HL-60 (cell line): ENCODE data around the gene MAP3K1.

Experiments used
- DNase-seq, 2 experiments: peaks; one replicate each; pipeline ENCODE4 v3.0.0-alpha.2; 2010 to 2020; ENCODE audit warnings: low read depth in 1 of 2, low spot score in 1 of 2
- H3K27ac ChIP-seq: fragments of 250-450 bp; sonication (Bioruptor Pico); replicated peaks from 2 replicates; pipeline ENCODE4 v1.5.1; 2020; ENCODE audit warnings: mild to moderate bottlenecking, moderate library complexity
- H3K27me3 ChIP-seq: fragments of 250-450 bp; sonication (Bioruptor Pico); 2 replicates; pipeline ENCODE4 v1.5.1; 2021; ENCODE audit warnings: mild to moderate bottlenecking, moderate library complexity; ENCODE audit not compliant: insufficient read depth, poor library complexity, severe bottlenecking
- H3K4me3 ChIP-seq: replicated peaks from 2 replicates; pipeline ENCODE4 v1.5.1; 2011; ENCODE audit warnings: mild to moderate bottlenecking, control low read depth, low read length; ENCODE audit not compliant: insufficient read depth
- GABPA ChIP-seq: IDR thresholded peaks from 2 replicates; pipeline ENCODE4 v1.6.1; 2012; ENCODE audit warnings: low read depth
- POLR2AphosphoS5 ChIP-seq: IDR thresholded peaks from 2 replicates; pipeline ENCODE4 v1.6.1; 2012; ENCODE audit warnings: low read depth
- SPI1 ChIP-seq: IDR thresholded peaks from 2 replicates; pipeline ENCODE4 v1.6.1; 2012; ENCODE audit warnings: low read depth, mild to moderate bottlenecking, borderline replicate concordance
- TF ChIP-seq, protein P1 (sequence below): IDR thresholded peaks from 2 replicates; pipeline ENCODE4 v1.6.1; 2012; ENCODE audit warnings: low read depth; ENCODE audit not compliant: insufficient replicate concordance
- TF ChIP-seq, protein P2 (sequence below): IDR thresholded peaks from one replicate; pipeline ENCODE4 v1.5.1; 2011; ENCODE audit warnings: low read length, control low read depth, inconsistent platforms; ENCODE audit not compliant: insufficient read depth

The MAP3K1 gene

DNA sequence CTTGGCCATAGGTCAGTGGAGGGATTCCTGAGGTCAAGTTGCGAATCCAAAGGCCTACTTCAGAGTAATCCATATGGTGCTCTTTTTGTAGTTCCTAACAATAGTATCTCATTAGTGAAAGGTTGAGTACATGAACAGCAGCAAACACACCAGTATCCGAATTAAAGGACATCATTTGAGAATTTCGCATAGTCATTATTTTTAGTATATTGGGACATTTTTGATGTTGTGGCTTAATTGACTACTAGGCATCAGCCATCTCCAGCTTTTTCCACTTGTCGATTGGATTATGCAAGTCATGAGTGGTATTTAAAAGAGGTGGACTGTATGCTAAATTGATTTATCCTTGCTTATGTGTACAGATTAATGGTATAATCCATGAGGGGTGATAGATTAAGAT is 23.7 kb downstream of the MAP3K1 start:
- H3K27ac ChIP-seq, result no peak overlapping the region
- H3K4me3 ChIP-seq, result no peak overlapping the region
- TF ChIP-seq GABPA (no peak), POLR2AphosphoS5 (no peak), SPI1 (no peak)
- TF ChIP-seq, protein P1, sequence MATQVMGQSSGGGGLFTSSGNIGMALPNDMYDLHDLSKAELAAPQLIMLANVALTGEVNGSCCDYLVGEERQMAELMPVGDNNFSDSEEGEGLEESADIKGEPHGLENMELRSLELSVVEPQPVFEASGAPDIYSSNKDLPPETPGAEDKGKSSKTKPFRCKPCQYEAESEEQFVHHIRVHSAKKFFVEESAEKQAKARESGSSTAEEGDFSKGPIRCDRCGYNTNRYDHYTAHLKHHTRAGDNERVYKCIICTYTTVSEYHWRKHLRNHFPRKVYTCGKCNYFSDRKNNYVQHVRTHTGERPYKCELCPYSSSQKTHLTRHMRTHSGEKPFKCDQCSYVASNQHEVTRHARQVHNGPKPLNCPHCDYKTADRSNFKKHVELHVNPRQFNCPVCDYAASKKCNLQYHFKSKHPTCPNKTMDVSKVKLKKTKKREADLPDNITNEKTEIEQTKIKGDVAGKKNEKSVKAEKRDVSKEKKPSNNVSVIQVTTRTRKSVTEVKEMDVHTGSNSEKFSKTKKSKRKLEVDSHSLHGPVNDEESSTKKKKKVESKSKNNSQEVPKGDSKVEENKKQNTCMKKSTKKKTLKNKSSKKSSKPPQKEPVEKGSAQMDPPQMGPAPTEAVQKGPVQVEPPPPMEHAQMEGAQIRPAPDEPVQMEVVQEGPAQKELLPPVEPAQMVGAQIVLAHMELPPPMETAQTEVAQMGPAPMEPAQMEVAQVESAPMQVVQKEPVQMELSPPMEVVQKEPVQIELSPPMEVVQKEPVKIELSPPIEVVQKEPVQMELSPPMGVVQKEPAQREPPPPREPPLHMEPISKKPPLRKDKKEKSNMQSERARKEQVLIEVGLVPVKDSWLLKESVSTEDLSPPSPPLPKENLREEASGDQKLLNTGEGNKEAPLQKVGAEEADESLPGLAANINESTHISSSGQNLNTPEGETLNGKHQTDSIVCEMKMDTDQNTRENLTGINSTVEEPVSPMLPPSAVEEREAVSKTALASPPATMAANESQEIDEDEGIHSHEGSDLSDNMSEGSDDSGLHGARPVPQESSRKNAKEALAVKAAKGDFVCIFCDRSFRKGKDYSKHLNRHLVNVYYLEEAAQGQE, result no peak
- TF ChIP-seq, protein P2, sequence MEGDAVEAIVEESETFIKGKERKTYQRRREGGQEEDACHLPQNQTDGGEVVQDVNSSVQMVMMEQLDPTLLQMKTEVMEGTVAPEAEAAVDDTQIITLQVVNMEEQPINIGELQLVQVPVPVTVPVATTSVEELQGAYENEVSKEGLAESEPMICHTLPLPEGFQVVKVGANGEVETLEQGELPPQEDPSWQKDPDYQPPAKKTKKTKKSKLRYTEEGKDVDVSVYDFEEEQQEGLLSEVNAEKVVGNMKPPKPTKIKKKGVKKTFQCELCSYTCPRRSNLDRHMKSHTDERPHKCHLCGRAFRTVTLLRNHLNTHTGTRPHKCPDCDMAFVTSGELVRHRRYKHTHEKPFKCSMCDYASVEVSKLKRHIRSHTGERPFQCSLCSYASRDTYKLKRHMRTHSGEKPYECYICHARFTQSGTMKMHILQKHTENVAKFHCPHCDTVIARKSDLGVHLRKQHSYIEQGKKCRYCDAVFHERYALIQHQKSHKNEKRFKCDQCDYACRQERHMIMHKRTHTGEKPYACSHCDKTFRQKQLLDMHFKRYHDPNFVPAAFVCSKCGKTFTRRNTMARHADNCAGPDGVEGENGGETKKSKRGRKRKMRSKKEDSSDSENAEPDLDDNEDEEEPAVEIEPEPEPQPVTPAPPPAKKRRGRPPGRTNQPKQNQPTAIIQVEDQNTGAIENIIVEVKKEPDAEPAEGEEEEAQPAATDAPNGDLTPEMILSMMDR, result no peak
- no peaks in the 10 kb centered on the region for H3K27me3 ChIP-seq
- no peak for DNase-seq

DNA sequence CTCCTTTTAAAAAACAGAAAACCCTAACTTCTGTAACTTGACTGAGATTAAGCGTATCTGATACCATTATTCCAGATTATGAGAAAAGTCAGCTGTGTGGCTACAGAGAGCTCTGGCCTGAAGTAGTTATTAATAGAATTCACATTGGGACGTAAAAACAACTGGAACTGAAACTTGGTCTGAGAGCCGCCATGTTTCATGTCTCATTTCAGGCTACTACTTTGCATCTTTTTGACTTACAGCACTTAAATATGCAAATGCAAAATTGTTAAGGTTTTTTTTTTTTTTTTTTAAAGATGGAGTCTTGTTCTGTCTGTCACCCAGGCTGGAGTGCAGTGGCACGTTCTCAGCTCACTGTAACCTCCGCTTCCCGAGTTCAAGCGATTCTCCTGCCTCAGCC is 25.2 kb downstream of the MAP3K1 start:
- Histone ChIP-seq H3K27me3 (no peaks in the 10 kb centered on the region), H3K4me3 (no peak overlapping the region), H3K27ac (no peak overlapping the region)
- no peak for DNase-seq
- TF ChIP-seq, protein P2, result no peak
- TF ChIP-seq, protein P1, result no peak
- no peak for TF ChIP-seq GABPA
- TF ChIP-seq SPI1, result no peak
- TF ChIP-seq POLR2AphosphoS5, result no peak

DNA sequence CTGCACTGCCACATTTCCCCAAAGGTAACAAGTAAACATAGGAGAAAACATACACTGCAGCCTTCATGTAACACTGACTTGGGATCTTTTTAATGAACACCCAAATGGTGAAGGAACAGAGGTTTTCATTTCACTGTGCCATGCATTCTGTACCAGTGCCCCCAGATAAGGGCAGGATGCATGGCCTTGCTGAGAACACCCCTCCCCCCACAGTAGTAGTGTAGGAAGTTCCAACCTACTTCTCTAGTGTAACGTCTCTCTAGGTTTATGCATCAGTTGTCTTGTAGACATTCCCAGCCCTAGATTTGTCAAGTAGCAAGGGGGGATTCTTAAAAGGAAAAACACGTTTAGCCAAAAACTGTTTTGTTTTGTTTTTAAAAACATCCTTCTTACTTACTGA is 29.9 kb downstream of the MAP3K1 start:
- TF ChIP-seq POLR2AphosphoS5 (no peak), SPI1 (no peak), GABPA (no peak)
- TF ChIP-seq, protein P1, result no peak
- TF ChIP-seq, protein P2, result no peak
- H3K27ac ChIP-seq, result no peak overlapping the region
- no peak overlapping the region for H3K4me3 ChIP-seq
- no peaks in the 10 kb centered on the region for H3K27me3 ChIP-seq
- no peak for DNase-seq
